Bronchial epithelial cell (primary cell): ENCODE results near the gene GABRP. TPM values are rescaled to one million over a fixed set of nuclear protein-coding genes. Genes with fewer than 3 reads are reported as not detected.
A peak's percentile ranks its signal among the peaks of the same experiment; 100 is the strongest.

ENCODE experiments used
- DNase-seq: peaks from one replicate; pipeline ENCODE4 v3.0.0-alpha.2; 2010; ENCODE audit warnings: low read depth
- FAIRE-seq: peaks from 2 replicates; lab custom pipeline; 2011; peaks lifted over from hg19 to GRCh38; lab: Jason Lieb, UNC
- H3K27me3 ChIP-seq: 2 replicates; pipeline ENCODE4 v1.5.1; 2011; ENCODE audit warnings: low read length; ENCODE audit not compliant: control insufficient read depth, insufficient read depth
- H3K36me3 ChIP-seq: 2 replicates; pipeline ENCODE4 v1.5.1; 2011; ENCODE audit warnings: low read length; ENCODE audit not compliant: control insufficient read depth, insufficient read depth
- H3K4me3 ChIP-seq: 2 replicates; pipeline ENCODE4 v1.5.1; 2011; ENCODE audit warnings: mild to moderate bottlenecking, low read depth, low read length, control low read depth
- total RNA-seq: library from RNA; depleted of rRNA; stranded (reverse); fragments of >200 nt; gene quantifications from 2 replicates; pipeline ENCODE4 v1.2.1, GENCODE V29; 2014
- TF ChIP-seq, protein P1 (sequence below): IDR thresholded peaks from 2 replicates; pipeline ENCODE4 v1.5.1; 2011; ENCODE audit warnings: mild to moderate bottlenecking, moderate library complexity, low read length, control low read depth, inconsistent platforms; ENCODE audit not compliant: insufficient read depth, severe bottlenecking

Gene GABRP, protein sequence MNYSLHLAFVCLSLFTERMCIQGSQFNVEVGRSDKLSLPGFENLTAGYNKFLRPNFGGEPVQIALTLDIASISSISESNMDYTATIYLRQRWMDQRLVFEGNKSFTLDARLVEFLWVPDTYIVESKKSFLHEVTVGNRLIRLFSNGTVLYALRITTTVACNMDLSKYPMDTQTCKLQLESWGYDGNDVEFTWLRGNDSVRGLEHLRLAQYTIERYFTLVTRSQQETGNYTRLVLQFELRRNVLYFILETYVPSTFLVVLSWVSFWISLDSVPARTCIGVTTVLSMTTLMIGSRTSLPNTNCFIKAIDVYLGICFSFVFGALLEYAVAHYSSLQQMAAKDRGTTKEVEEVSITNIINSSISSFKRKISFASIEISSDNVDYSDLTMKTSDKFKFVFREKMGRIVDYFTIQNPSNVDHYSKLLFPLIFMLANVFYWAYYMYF
- 1.2 TPM in 1 of 2 replicates, not detected in the other for total RNA-seq

DNA sequence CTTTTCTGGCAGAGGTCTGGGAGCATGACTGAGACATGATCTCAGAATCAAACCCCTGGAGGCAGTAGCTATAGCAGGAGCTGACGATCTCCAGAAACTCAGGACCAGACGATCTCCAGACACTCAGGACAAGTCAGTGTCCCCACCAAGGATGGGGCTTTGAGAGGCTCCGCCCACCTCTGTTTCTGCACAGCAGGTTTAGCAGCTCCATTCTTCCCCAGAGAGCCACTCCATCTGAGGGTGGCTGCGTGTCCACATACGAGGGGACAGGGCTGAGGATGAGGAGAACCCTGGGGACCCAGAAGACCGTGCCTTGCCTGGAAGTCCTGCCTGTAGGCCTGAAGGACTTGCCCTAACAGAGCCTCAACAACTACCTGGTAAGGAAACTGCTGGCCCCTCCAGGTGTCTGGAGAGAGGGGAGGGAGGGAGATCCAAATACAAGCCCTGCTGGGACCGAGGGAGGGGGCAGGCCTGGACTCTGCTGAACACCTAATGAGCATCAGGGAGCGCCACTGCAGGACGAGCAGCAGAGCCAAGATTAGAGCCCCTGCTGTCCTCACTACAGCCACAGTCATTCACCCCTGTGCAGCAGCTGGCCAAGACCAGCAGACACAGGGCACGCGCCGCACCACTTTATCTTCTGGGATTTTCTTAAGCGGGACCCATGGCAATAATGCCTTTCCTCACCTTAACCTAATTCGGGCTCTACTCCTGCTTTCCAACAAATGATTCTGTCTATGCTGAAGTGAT is at the start of gene GABRP:
Gene GABRP, plus strand, starts transcription at position 228 of the 750 bp plus-strand sequence. CDS start 4,891 bp downstream, outside the sequence.
- no peaks in the 10 kb centered on the region for H3K27me3 ChIP-seq
- FAIRE-seq (no peak), DNase-seq (no peak)
- H3K4me3 ChIP-seq: no peak within 1 kb of the TSS
- H3K36me3 ChIP-seq: no peaks in the 10 kb centered on the region
- TF ChIP-seq, protein P1, sequence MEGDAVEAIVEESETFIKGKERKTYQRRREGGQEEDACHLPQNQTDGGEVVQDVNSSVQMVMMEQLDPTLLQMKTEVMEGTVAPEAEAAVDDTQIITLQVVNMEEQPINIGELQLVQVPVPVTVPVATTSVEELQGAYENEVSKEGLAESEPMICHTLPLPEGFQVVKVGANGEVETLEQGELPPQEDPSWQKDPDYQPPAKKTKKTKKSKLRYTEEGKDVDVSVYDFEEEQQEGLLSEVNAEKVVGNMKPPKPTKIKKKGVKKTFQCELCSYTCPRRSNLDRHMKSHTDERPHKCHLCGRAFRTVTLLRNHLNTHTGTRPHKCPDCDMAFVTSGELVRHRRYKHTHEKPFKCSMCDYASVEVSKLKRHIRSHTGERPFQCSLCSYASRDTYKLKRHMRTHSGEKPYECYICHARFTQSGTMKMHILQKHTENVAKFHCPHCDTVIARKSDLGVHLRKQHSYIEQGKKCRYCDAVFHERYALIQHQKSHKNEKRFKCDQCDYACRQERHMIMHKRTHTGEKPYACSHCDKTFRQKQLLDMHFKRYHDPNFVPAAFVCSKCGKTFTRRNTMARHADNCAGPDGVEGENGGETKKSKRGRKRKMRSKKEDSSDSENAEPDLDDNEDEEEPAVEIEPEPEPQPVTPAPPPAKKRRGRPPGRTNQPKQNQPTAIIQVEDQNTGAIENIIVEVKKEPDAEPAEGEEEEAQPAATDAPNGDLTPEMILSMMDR: no peak

DNA sequence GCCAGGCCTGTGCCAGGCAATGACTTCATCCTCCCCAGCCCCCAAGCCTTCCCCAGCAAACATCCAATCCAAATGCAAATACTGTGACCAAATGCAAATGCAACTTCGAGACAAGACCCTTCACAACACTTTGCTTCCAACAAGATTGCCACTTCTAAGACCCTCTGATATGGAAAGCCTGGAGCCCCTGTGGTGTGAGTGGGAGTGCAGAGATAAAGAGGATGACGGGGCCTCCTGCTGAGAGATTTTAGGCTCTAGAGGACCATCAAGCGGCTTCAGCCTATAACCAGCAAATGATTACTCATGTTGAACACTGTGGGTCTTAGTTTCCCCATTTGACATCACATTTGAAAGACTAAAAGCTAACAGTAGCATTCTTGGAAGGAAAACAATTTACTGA is 46.6 kb upstream of the GABRP start:
- FAIRE-seq: no peak
- DNase-seq: no peak
- no peaks in the 10 kb centered on the region for H3K27me3 ChIP-seq

DNA sequence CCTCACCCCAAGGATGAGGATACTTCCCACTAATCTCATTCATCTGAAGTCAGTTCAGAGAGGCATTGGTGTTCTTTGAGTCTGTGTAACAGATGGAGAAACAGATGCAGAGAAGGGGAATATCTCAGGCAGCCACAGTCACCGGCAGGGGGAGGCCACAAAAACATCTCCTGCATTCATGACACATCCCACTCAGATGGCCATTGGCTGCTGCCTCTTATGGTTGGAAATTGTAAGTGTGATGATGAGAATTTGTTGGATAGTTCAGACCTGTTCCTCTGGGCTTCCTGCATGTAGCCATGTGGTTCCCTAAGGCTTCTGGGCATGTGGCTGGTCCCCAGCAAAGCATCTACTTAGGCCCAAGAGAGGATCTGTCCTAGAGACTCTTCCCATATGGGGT is 45.9 kb upstream of the GABRP start:
- TF ChIP-seq, protein P1: no peak
- Histone ChIP-seq H3K4me3 (no peak overlapping the region), H3K27me3 (no peaks in the 10 kb centered on the region), H3K36me3 (no peaks in the 10 kb centered on the region)
- DNase-seq: no peak
- peak; percentile 60 for FAIRE-seq

More for the DNA sequence above, 46.6 kb upstream of the GABRP start:
- TF ChIP-seq, protein P1: no peak
- no peak overlapping the region for H3K4me3 ChIP-seq
- H3K36me3 ChIP-seq: no peaks in the 10 kb centered on the region

DNA sequence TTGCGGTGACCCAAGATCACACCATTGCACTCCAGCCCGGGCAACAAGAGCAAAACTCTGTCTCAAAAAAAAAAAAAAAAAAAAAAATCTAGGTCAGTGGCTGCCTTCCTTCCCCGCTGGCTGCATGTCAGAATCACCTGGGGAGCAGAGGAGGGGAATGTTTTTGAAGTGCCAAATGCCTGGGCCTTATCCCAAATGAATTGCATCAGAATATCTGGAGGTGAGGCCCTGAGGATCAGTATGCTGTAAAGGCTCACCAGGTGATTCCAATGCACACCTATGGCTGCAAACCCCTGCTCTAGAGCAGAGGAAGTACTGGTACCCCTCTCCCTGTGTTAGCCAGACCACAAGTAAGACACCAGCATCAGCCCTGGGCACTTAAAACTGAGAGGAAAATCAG is 44.7 kb upstream of the GABRP start:
- H3K27me3 ChIP-seq: no peaks in the 10 kb centered on the region
- TF ChIP-seq, protein P1: no peak
- no peak for DNase-seq
- H3K36me3 ChIP-seq: no peaks in the 10 kb centered on the region
- H3K4me3 ChIP-seq: no peak overlapping the region
- FAIRE-seq: no peak

DNA sequence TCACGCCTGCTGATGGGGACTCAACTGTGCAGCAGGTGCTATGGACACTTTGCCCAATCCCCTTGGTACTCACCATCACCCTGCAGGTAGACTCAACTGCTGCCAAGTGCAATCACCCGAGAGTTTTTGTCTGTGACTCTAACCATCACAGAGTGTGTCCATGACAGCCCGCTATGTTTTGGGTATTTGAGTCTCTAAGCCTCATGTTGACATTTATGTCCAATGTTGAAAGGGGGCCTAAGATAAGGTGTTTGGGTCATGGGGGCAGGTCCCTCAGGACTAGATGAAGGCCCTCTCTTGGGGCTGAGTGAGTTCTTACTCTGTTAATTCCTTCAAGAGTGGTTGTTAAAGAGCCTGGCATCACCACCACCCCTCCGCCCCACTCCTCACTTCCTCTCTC is 44.1 kb upstream of the GABRP start:
- Histone ChIP-seq H3K27me3 (no peaks in the 10 kb centered on the region), H3K4me3 (no peak overlapping the region), H3K36me3 (no peaks in the 10 kb centered on the region)
- TF ChIP-seq, protein P1: no peak
- FAIRE-seq (peak; percentile 18), DNase-seq (no peak)
